ENCODE data around the gene UVSSA. TPM values are rescaled to one million over a fixed set of nuclear protein-coding genes. Genes with fewer than 3 reads are reported as not detected.

UVSSA gene
- total RNA-seq, 1 experiment from 2014 or later = 40.4 TPM

GRCh38 chr4:1418494-1419285 lies 71.7 kb downstream of the UVSSA start:
- no peak for ATAC-seq
- no peaks in the 10 kb centered on the region for H3K4me1 Mint-ChIP-seq
- H3K27me3 Mint-ChIP-seq (ENCODE audit: low read depth) = peaks cover 3% of the 10 kb centered on the region

DNA sequence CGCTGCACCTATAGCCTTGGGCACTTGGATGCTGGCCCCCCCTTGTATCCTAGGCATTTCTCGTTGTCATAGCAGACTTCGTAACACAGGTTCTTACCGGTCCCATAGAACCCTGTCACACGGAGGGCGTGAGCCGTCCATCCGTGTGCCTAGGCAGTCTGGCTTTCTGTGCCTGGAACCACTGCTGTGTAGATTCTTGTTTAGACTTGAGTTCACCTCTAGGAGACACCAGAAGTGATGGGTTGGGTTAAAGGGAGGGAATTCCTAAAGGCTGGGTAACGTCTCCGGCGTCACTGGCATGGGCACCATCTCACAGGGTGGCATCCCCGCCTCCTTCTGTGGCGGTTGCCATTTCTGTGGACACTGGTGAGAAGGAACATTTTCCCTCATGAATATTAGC lies 72.7 kb downstream of the UVSSA start:
- CTCF ChIA-PET = interaction anchor here (0.7 kb wide), 1 partner anchor 328 kb away, joined by 3 read pairs; no protein-coding TSS in a partner anchor
- TF ChIP-seq ZNF416 (CRISPR knock-in tag; IDR thresholded peaks at IDR 0.05) = no peak
- no peak for TF ChIP-seq TP53 (CRISPR knock-in tag; IDR thresholded peaks at IDR 0.05)
- no peak for TF ChIP-seq ZNF121 (CRISPR knock-in tag; IDR thresholded peaks at IDR 0.05)
- TF ChIP-seq PREB (CRISPR knock-in tag; IDR thresholded peaks at IDR 0.05; ENCODE audit: borderline replicate concordance) = no peak
- no peak for TF ChIP-seq TCF7 (CRISPR knock-in tag; IDR thresholded peaks at IDR 0.05; ENCODE audit: low read depth)
- TF ChIP-seq, protein P1, sequence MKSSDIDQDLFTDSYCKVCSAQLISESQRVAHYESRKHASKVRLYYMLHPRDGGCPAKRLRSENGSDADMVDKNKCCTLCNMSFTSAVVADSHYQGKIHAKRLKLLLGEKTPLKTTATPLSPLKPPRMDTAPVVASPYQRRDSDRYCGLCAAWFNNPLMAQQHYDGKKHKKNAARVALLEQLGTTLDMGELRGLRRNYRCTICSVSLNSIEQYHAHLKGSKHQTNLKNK (CRISPR knock-in tag; IDR thresholded peaks at IDR 0.05) = no peak
- Mint-ChIP-seq H3K4me3 (no peak overlapping the region), H3K27ac (no peak overlapping the region), H3K9me3 (no peaks in the 10 kb centered on the region), H3K4me1 (no peaks in the 10 kb centered on the region), H3K27me3 (ENCODE audit: low read depth) (no peaks in the 10 kb centered on the region; the same call in 1 of the 2 replicates), H3K36me3 (no peaks in the 10 kb centered on the region)
- no peak for DNase-seq (ENCODE audit: low spot score)
- no peak for ATAC-seq
- POLR2A ChIA-PET = no interaction called here

More at GRCh38 chr4:1418494-1419285, 71.7 kb downstream of the UVSSA start:
- ChIA-PET CTCF (no interaction called here), POLR2A (no interaction called here)
- Mint-ChIP-seq H3K4me3 (no peak overlapping the region), H3K36me3 (no peaks in the 10 kb centered on the region), H3K9me3 (no peaks in the 10 kb centered on the region), H3K27ac (no peak overlapping the region)
- DNase-seq (ENCODE audit: low spot score) = no peak
- TF ChIP-seq KAT7 (CRISPR knock-in tag; IDR thresholded peaks at IDR 0.05; ENCODE audit: borderline replicate concordance) = no peak
- TF ChIP-seq RELA (CRISPR knock-in tag; IDR thresholded peaks at IDR 0.05; ENCODE audit: borderline replicate concordance) = no peak
- TF ChIP-seq FOXP4 (CRISPR knock-in tag; IDR thresholded peaks at IDR 0.05) = no peak
- TF ChIP-seq PREB (CRISPR knock-in tag; IDR thresholded peaks at IDR 0.05; ENCODE audit: borderline replicate concordance) = no peak
- no peak for TF ChIP-seq GRHL2 (CRISPR knock-in tag; IDR thresholded peaks at IDR 0.05; ENCODE audit: insufficient replicate concordance, severe bottlenecking)
- TF ChIP-seq ETV6 (CRISPR knock-in tag; IDR thresholded peaks at IDR 0.05) = no peak
- no peak for TF ChIP-seq ZNF121 (CRISPR knock-in tag; IDR thresholded peaks at IDR 0.05)
- TF ChIP-seq ZNF317 (CRISPR knock-in tag; IDR thresholded peaks at IDR 0.05; ENCODE audit: borderline replicate concordance, low read depth) = no peak
- TF ChIP-seq EMX1 (CRISPR knock-in tag; IDR thresholded peaks at IDR 0.05) = no peak
- no peak for TF ChIP-seq ZNF512 (CRISPR knock-in tag; IDR thresholded peaks at IDR 0.05; ENCODE audit: borderline replicate concordance)

- ATAC-seq (no peak), DNase-seq (ENCODE audit: low spot score) (no peak)
- Mint-ChIP-seq H3K27me3 (ENCODE audit: low read depth) (no peaks in the 10 kb centered on the region; the same call in 1 of the 2 replicates), H3K36me3 (no peaks in the 10 kb centered on the region), H3K9me3 (no peaks in the 10 kb centered on the region), H3K27ac (no peak overlapping the region), H3K4me1 (no peaks in the 10 kb centered on the region), H3K4me3 (no peak overlapping the region)
- POLR2A ChIA-PET = no interaction called here
- no peak for TF ChIP-seq EMX1 (CRISPR knock-in tag; IDR thresholded peaks at IDR 0.05)
- no peak for TF ChIP-seq ZNF423 (CRISPR knock-in tag; IDR thresholded peaks at IDR 0.05)
- TF ChIP-seq ZNF416 (CRISPR knock-in tag; IDR thresholded peaks at IDR 0.05) = no peak
- no peak for TF ChIP-seq ZNF121 (CRISPR knock-in tag; IDR thresholded peaks at IDR 0.05)
- TF ChIP-seq SMAD3 (CRISPR knock-in tag; IDR thresholded peaks at IDR 0.05; ENCODE audit: borderline replicate concordance) = no peak
- no peak for TF ChIP-seq ZBTB21 (CRISPR knock-in tag; IDR thresholded peaks at IDR 0.05; ENCODE audit: borderline replicate concordance)
- TF ChIP-seq SOX15 (CRISPR knock-in tag; IDR thresholded peaks at IDR 0.05) = no peak
- TF ChIP-seq PRRX2 (CRISPR knock-in tag; IDR thresholded peaks at IDR 0.05) = no peak
- no peak for TF ChIP-seq ELF4 (CRISPR knock-in tag; IDR thresholded peaks at IDR 0.05; ENCODE audit: low read depth)
- no peak for TF ChIP-seq ATF1 (CRISPR knock-in tag; IDR thresholded peaks at IDR 0.05)
- TF ChIP-seq FOXP4 (CRISPR knock-in tag; IDR thresholded peaks at IDR 0.05) = no peak
- CTCF ChIA-PET = no interaction called here
Measured at GRCh38 chr4:1421657-1422056, 74.6 kb downstream of the UVSSA start.
